ENCODE data around the gene FRMD5. TPM values are rescaled to one million over a fixed set of nuclear protein-coding genes. Genes with fewer than 3 reads are reported as not detected.

Gene FRMD5
- polyA plus RNA-seq, 1 donor from 2014 or later, result 25.8 TPM

DNA sequence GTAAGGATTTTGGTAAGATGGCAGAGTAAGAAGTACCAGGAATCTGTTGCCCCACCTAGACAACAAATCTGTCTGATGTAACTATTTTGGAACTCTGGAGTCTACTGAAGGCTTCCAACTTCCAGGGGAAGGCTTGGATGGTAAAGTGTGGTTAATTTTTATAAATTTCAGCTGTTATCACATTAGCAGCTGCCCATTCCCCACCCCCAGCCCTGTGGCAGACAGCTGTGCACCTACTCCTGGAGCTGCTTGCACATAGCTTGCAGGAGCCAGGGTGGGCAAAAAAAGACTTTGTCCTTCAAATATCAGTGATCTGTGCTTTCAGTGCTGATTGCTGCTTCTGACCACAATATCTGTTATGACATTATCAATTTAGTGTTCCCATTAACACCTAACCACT, 47.4 kb downstream of the FRMD5 start:
- H3K9me3 ChIP-seq (ENCODE audit: low read length), result no peaks in the 10 kb centered on the region
- H3K79me2 ChIP-seq (replicated peaks; ENCODE audit: insufficient read depth, low read length), result no peaks in the 10 kb centered on the region
- H3K27me3 ChIP-seq (ENCODE audit: insufficient read depth, low read depth, low read length), result no peaks in the 10 kb centered on the region
- H3K27ac ChIP-seq (ENCODE audit: low read length), result no peak overlapping the region
- no peaks in the 10 kb centered on the region for H3K36me3 ChIP-seq (ENCODE audit: insufficient read depth, low read length)
- no peak overlapping the region for H2AFZ ChIP-seq (ENCODE audit: low read depth, low read length)
- H3K9me2 ChIP-seq (ENCODE audit: insufficient read depth, low read length), result no peaks in the 10 kb centered on the region
- no peak overlapping the region for H3K4me3 ChIP-seq (ENCODE audit: low read length)
- H3K9ac ChIP-seq (ENCODE audit: low read length), result no peak overlapping the region
- H3F3A ChIP-seq (ENCODE audit: insufficient read depth, low read length, poor library complexity, severe bottlenecking), result no peaks in the 10 kb centered on the region
- no peaks in the 10 kb centered on the region for H4K20me1 ChIP-seq (ENCODE audit: insufficient read depth)
- no peak for TF ChIP-seq SMC3 (conservative IDR thresholded peaks at IDR 0.05; ENCODE audit: poor library complexity)
- no peak for TF ChIP-seq CTCF (IDR thresholded peaks at IDR 0.05; ENCODE audit: poor library complexity, severe bottlenecking)
- no peak for TF ChIP-seq REST (IDR thresholded peaks at IDR 0.05; ENCODE audit: borderline replicate concordance)
- H3K4me2 ChIP-seq (ENCODE audit: low read length), result no peak overlapping the region

- Histone ChIP-seq H3K27ac (ENCODE audit: low read length) (no peak overlapping the region), H3K4me2 (ENCODE audit: low read length) (no peak overlapping the region), H3K4me3 (ENCODE audit: low read length) (no peak overlapping the region), H3K36me3 (ENCODE audit: insufficient read depth, low read length) (no peaks in the 10 kb centered on the region), H3K9me2 (ENCODE audit: insufficient read depth, low read length) (no peaks in the 10 kb centered on the region), H4K20me1 (ENCODE audit: insufficient read depth) (no peaks in the 10 kb centered on the region), H3K79me2 (replicated peaks; ENCODE audit: insufficient read depth, low read length) (no peaks in the 10 kb centered on the region), H2AFZ (ENCODE audit: low read depth, low read length) (no peak overlapping the region), H3K9ac (ENCODE audit: low read length) (no peak overlapping the region), H3K27me3 (ENCODE audit: insufficient read depth, low read depth, low read length) (no peaks in the 10 kb centered on the region), H3F3A (ENCODE audit: insufficient read depth, low read length, poor library complexity, severe bottlenecking) (no peaks in the 10 kb centered on the region), H3K9me3 (ENCODE audit: low read length) (no peaks in the 10 kb centered on the region)
- TF ChIP-seq EP300 (conservative IDR thresholded peaks at IDR 0.05; ENCODE audit: poor library complexity, severe bottlenecking) (no peak), EZH2 (IDR thresholded peaks at IDR 0.05; ENCODE audit: borderline replicate concordance, insufficient read depth, low read length, poor library complexity, severe bottlenecking) (no peak), CTCF (IDR thresholded peaks at IDR 0.05; ENCODE audit: poor library complexity, severe bottlenecking) (no peak), RAD21 (conservative IDR thresholded peaks at IDR 0.05) (no peak), SMC3 (conservative IDR thresholded peaks at IDR 0.05; ENCODE audit: poor library complexity) (no peak), TAF1 (IDR thresholded peaks at IDR 0.05; ENCODE audit: low read depth) (no peak), REST (IDR thresholded peaks at IDR 0.05; ENCODE audit: borderline replicate concordance) (no peak), POLR2AphosphoS5 (IDR thresholded peaks at IDR 0.05) (no peak), MXI1 (conservative IDR thresholded peaks at IDR 0.05; ENCODE audit: poor library complexity, severe bottlenecking) (no peak)
Measured at GRCh38 chr15:44145495-44145894, 49.6 kb downstream of the FRMD5 start.

Measured in neural cell (in vitro differentiated cells).